ENCODE data around the gene MAFG. TPM values are rescaled to one million over a fixed set of nuclear protein-coding genes. Genes with fewer than 3 reads are reported as not detected.

Gene MAFG
- total and polyA plus RNA-seq, 2 donors (not counting 3 experiments of a cell fraction or from before 2014, with no cell fraction given), result 27.6 to 35.0 TPM

- no peaks in the 10 kb centered on the region for H3K9me1 ChIP-seq (replicated peaks; ENCODE audit: control insufficient read depth, extremely low read depth, insufficient read depth, low read length)
These were observed 35.2 kb upstream of the MAFG start for GRCh38 chr17:81962499-81963441.

More at GRCh38 chr17:81962499-81963441, 35.2 kb upstream of the MAFG start:
- no peaks in the 10 kb centered on the region for H3K79me2 ChIP-seq (ENCODE audit: control insufficient read depth, insufficient read depth, low read length)
- no TSS peak for BruUV-seq (replicated peaks)
- H3K27me3 ChIP-seq (ENCODE audit: control insufficient read depth in 2 of 2, insufficient read depth in 2 of 2, low read length in 2 of 2), result peaks cover 36 to 52% of the 10 kb centered on the region in 2 experiments
- DNase-seq (ENCODE audit: low read depth, low spot score), result no peak
- TF ChIP-seq, protein P1, sequence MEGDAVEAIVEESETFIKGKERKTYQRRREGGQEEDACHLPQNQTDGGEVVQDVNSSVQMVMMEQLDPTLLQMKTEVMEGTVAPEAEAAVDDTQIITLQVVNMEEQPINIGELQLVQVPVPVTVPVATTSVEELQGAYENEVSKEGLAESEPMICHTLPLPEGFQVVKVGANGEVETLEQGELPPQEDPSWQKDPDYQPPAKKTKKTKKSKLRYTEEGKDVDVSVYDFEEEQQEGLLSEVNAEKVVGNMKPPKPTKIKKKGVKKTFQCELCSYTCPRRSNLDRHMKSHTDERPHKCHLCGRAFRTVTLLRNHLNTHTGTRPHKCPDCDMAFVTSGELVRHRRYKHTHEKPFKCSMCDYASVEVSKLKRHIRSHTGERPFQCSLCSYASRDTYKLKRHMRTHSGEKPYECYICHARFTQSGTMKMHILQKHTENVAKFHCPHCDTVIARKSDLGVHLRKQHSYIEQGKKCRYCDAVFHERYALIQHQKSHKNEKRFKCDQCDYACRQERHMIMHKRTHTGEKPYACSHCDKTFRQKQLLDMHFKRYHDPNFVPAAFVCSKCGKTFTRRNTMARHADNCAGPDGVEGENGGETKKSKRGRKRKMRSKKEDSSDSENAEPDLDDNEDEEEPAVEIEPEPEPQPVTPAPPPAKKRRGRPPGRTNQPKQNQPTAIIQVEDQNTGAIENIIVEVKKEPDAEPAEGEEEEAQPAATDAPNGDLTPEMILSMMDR (IDR thresholded peaks at IDR 0.05; ENCODE audit: extremely low read depth in 1 of 2, insufficient read depth in 1 of 2, low read depth in 1 of 2, low read length in 2 of 2), result no peak
- no peak for TF ChIP-seq EZH2 (IDR thresholded peaks at IDR 0.05; ENCODE audit: borderline replicate concordance, low read depth, low read length, severe bottlenecking)
- TF ChIP-seq MYC (IDR thresholded peaks at IDR 0.05; ENCODE audit: low read depth, low read length), result no peak
- TF ChIP-seq POLR2AphosphoS5 (IDR thresholded peaks at IDR 0.05; ENCODE audit: insufficient read depth, low read depth, low read length), result no peak
- no peak for TF ChIP-seq MAX (IDR thresholded peaks at IDR 0.05; ENCODE audit: insufficient read depth, insufficient read length)
- no peak for TF ChIP-seq POLR2A (IDR thresholded peaks at IDR 0.05; ENCODE audit: low read depth, low read length)
- no peak for TF ChIP-seq FOS (IDR thresholded peaks at IDR 0.05; ENCODE audit: borderline replicate concordance, insufficient read depth, low read length)
- no peak for TF ChIP-seq GATA2 (IDR thresholded peaks at IDR 0.05; ENCODE audit: insufficient read depth, insufficient read length, low read depth, low read length)
- no peak for TF ChIP-seq JUN (IDR thresholded peaks at IDR 0.05; ENCODE audit: borderline replicate concordance, insufficient read depth, insufficient read length, low read depth)
- H2AFZ ChIP-seq (ENCODE audit: low read depth, low read length), result no peak overlapping the region
- H3K36me3 ChIP-seq (ENCODE audit: control insufficient read depth in 2 of 2, extremely low read depth in 1 of 2, insufficient read depth in 2 of 2, low read length in 2 of 2), result no peaks in the 10 kb centered on the region
- no peaks in the 10 kb centered on the region for H4K20me1 ChIP-seq (replicated peaks; ENCODE audit: control insufficient read depth, extremely low read depth, insufficient read depth, low read length)
- ChIA-PET POLR2A (no interaction called here), CTCF (interaction anchor here (1.0 to 1.1 kb wide), 2 partner anchors 9 to 58 kb away, joined by 3 to 10 read pairs; no protein-coding TSS in a partner anchor)
- no peak overlapping the region for H3K9ac ChIP-seq (replicated peaks; ENCODE audit: extremely low read depth, insufficient read depth, low read length)
- no peak for FAIRE-seq
- H3K4me2 ChIP-seq (ENCODE audit: insufficient read depth, low read length), result no peak overlapping the region
- dilution Hi-C loops (cut with MboI; ENCODE audit: extremely low pct_ligation_motif_present, low sequenced_read_pairs), result no loop called here
- intact Hi-C loops (cut with micrococcal nuclease), result no loop called here
- H3K4me3 ChIP-seq (replicated peaks in 1 of 3; ENCODE audit: insufficient read depth in 1 of 3, low read depth in 1 of 3, low read length in 3 of 3), result no peak overlapping the region
- H3K9me3 ChIP-seq (replicated peaks; ENCODE audit: control insufficient read depth, insufficient read depth, low read length), result no peaks in the 10 kb centered on the region
- no peak overlapping the region for H3K27ac ChIP-seq (ENCODE audit: insufficient read depth, low read depth, low read length)
- H3K4me1 ChIP-seq (ENCODE audit: control insufficient read depth, extremely low read depth, insufficient read depth, low read length), result no peaks in the 10 kb centered on the region

Measured in endothelial cell of umbilical vein (primary cell).